Measurements from ENCODE around the gene COG4.

The COG4 gene

GRCh38 chr16:70520612-70521297 is 2.6 kb downstream of the COG4 start:
- peak overlapping the region; percentile 99 for H3K27ac Mint-ChIP-seq
- DNase-seq = no peak
- H3K9me3 Mint-ChIP-seq = no peaks in the 10 kb centered on the region

GRCh38 chr16:70512456-70512855 is 10.9 kb downstream of the COG4 start:
- no peak for DNase-seq
- peaks cover 12% of the 10 kb centered on the region for H3K4me1 Mint-ChIP-seq
- H3K9me3 Mint-ChIP-seq = no peaks in the 10 kb centered on the region
- no peak overlapping the region for H3K4me3 Mint-ChIP-seq
- no peak overlapping the region for H3K27ac Mint-ChIP-seq
- H3K27me3 Mint-ChIP-seq = no peaks in the 10 kb centered on the region
- H3K36me3 Mint-ChIP-seq = peaks cover 48% of the 10 kb centered on the region
- CTCF ChIA-PET = no interaction called here

More at GRCh38 chr16:70520612-70521297, 2.6 kb downstream of the COG4 start:
- H3K4me1 Mint-ChIP-seq = peaks cover 35% of the 10 kb centered on the region
- no peaks in the 10 kb centered on the region for H3K27me3 Mint-ChIP-seq
- CTCF ChIA-PET = no interaction called here
- H3K36me3 Mint-ChIP-seq = peaks cover 53% of the 10 kb centered on the region
- peak overlapping the region; percentile 99 for H3K4me3 Mint-ChIP-seq

DNA sequence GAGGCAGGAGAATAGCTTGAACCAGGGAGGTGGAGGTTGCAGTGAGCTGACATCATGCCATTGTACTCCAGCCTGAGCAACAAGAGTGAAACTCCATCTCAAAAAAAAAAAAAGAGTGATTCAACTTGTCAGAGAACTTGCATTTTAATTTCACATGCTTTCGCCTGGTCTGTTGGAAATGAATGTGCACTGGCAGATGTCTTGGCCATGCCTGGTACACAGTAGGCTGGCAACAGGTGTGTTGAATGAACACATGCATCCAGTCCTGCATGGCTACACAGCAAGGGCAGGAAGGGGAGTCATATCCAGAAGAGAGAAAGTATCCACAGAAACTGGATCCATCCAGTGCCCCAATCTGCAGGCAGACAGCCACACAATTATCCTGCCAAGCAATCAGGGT is 11.5 kb downstream of the COG4 start:
- H3K4me3 Mint-ChIP-seq = no peak overlapping the region
- peaks cover 12% of the 10 kb centered on the region for H3K4me1 Mint-ChIP-seq
- peaks cover 46% of the 10 kb centered on the region for H3K36me3 Mint-ChIP-seq
- no peak for DNase-seq
- H3K9me3 Mint-ChIP-seq = no peaks in the 10 kb centered on the region
- CTCF ChIA-PET = no interaction called here
- H3K27me3 Mint-ChIP-seq = no peaks in the 10 kb centered on the region
- no peak overlapping the region for H3K27ac Mint-ChIP-seq

- H3K9me3 Mint-ChIP-seq = no peaks in the 10 kb centered on the region
Measured at GRCh38 chr16:70510216-70510615, 13.1 kb downstream of the COG4 start.

DNA sequence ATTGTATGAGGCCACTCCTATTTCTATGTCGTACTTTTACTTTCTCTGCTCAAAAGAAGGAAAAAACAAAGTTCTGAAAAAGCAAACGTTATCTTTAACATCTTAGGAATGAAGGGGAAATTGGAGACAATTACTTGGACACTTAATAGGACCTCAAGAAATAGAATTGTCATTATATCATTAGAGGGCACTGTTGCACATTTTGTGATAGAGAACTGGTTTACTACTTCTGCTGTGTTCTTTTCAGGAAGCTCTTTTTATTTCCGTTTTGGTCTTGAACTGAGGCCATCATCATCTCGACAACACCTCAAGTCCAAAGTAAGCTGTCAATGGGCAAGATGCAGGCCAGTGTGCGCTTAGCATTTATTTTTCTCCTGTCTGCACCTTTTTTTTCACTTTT is 14.6 kb downstream of the COG4 start:
- H3K27me3 Mint-ChIP-seq = no peaks in the 10 kb centered on the region
- CTCF ChIA-PET = interaction anchor here (0.6 to 2.0 kb wide), 17 partner anchors 10 to 263 kb away, joined by 3 to 11 read pairs (median 4); partner anchors contain the start of gene COG4
- peaks cover 44% of the 10 kb centered on the region for H3K36me3 Mint-ChIP-seq
- H3K4me1 Mint-ChIP-seq = peaks cover 12% of the 10 kb centered on the region
- no peak for DNase-seq
- no peak overlapping the region for H3K4me3 Mint-ChIP-seq
- H3K9me3 Mint-ChIP-seq = no peaks in the 10 kb centered on the region
- peak overlapping the region; percentile 74 for H3K27ac Mint-ChIP-seq

More at GRCh38 chr16:70510216-70510615, 13.1 kb downstream of the COG4 start:
- Mint-ChIP-seq H3K36me3 (peaks cover 40% of the 10 kb centered on the region), H3K27ac (no peak overlapping the region), H3K27me3 (no peaks in the 10 kb centered on the region), H3K4me3 (no peak overlapping the region), H3K4me1 (peaks cover 12% of the 10 kb centered on the region)
- CTCF ChIA-PET = interaction anchor here (0.6 to 2.0 kb wide), 2 partner anchors 16 to 121 kb away, joined by 3 to 7 read pairs; no protein-coding TSS in a partner anchor
- DNase-seq = no peak

GRCh38 chr16:70496513-70496912 is 26.8 kb downstream of the COG4 start:
- Mint-ChIP-seq H3K9me3 (no peaks in the 10 kb centered on the region), H3K4me3 (no peak overlapping the region), H3K27ac (no peak overlapping the region), H3K4me1 (peaks cover 14% of the 10 kb centered on the region), H3K27me3 (no peaks in the 10 kb centered on the region), H3K36me3 (peaks cover 56% of the 10 kb centered on the region)
- CTCF ChIA-PET = interaction anchor here (0.5 to 1.5 kb wide), 4 partner anchors 9 to 132 kb away, joined by 3 to 4 read pairs (median 3); no protein-coding TSS in a partner anchor
- no peak for DNase-seq

DNA sequence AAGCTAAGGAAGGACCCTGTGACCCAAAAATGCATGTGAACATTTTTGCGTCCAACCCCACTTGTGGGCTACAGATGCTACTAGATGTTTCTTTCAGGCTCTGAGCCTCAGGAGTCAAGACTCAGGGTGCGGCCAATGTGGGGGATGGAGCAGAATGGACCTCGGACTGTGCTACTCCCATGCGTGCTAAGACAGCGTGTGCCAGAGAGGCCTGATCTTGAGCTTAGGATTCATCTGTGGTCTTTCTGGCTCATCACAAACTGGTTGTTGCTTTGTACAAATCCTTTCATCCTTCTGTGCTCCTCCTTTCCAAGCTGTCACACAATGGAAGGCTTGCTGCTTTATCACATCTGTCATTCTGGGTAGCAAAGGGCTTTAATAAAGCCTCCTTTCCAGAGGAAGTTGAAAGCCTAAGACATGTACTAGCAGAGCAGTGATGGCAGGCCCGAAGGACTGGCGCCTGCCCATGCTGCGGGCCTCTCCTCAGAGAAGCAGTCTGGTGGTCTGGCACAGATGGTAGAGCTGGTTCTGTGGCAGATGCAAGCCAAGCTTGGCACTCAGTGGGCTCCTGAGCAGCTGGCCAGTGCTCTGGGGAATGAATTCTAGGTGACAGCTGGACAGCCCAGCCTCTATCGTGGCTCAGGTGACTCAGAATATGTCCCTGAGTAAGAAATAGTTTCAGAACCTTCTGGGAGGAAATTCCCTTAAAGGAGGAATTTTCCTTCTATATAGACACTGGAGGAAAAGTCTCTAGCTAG is 27.8 kb downstream of the COG4 start:
- no peak overlapping the region for H3K4me3 Mint-ChIP-seq
- no peak for DNase-seq
- H3K27ac Mint-ChIP-seq = no peak overlapping the region
- H3K36me3 Mint-ChIP-seq = peaks cover 51% of the 10 kb centered on the region
- H3K4me1 Mint-ChIP-seq = peaks cover 14% of the 10 kb centered on the region
- CTCF ChIA-PET = interaction anchor here (0.5 to 1.5 kb wide), 2 partner anchors 8 to 131 kb away, joined by 3 to 4 read pairs; no protein-coding TSS in a partner anchor
- H3K9me3 Mint-ChIP-seq = no peaks in the 10 kb centered on the region
- no peaks in the 10 kb centered on the region for H3K27me3 Mint-ChIP-seq

- CTCF ChIA-PET = no interaction called here
- H3K27ac Mint-ChIP-seq = peak overlapping the region; percentile 81
- peaks cover 14% of the 10 kb centered on the region for H3K4me1 Mint-ChIP-seq
- H3K4me3 Mint-ChIP-seq = no peak overlapping the region
- peaks cover 54% of the 10 kb centered on the region for H3K36me3 Mint-ChIP-seq
- no peaks in the 10 kb centered on the region for H3K27me3 Mint-ChIP-seq
- no peaks in the 10 kb centered on the region for H3K9me3 Mint-ChIP-seq
- no peak for DNase-seq
Measured at GRCh38 chr16:70494777-70495176, 28.6 kb downstream of the COG4 start.

DNA sequence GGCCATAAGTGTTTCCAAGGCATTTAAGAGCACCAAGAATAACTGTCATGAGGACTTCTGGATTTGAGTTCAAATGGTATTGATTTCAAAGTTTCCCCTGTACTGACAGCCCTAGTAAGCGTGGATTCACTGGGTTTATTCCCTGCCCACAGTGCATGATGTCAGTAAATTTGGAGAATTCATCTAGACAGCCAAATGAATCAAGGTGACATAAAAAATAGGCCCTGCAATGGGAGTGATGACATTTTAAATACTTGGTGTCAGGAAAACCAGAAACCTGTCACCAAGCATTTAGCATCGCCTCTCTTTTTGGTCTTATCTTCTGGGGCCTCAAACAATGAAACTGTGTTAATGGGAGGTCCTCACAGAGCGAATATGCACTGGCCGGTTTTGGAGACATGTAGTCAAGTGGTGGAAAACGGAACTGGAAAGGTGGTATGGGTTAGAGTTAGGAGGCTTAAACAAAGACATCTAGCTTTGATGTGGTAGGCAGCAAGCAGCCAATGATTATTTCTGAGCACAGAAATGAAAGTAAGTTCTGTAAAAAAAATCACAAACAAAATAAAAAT is 29.1 kb downstream of the COG4 start:
- DNase-seq = no peak
- Mint-ChIP-seq H3K27ac (peak overlapping the region; percentile 81), H3K4me3 (no peak overlapping the region), H3K27me3 (no peaks in the 10 kb centered on the region), H3K9me3 (no peaks in the 10 kb centered on the region), H3K4me1 (peaks cover 14% of the 10 kb centered on the region), H3K36me3 (peaks cover 56% of the 10 kb centered on the region)
- CTCF ChIA-PET = interaction anchor here (0.6 kb wide), 1 partner anchor 15 kb away, joined by 3 read pairs; no protein-coding TSS in a partner anchor

GRCh38 chr16:70493802-70494201 is 29.6 kb downstream of the COG4 start:
- CTCF ChIA-PET = interaction anchor here (0.6 kb wide), 1 partner anchor 15 kb away, joined by 3 read pairs; no protein-coding TSS in a partner anchor
- Mint-ChIP-seq H3K36me3 (peaks cover 54% of the 10 kb centered on the region), H3K27me3 (no peaks in the 10 kb centered on the region), H3K9me3 (no peaks in the 10 kb centered on the region), H3K4me1 (peaks cover 14% of the 10 kb centered on the region), H3K27ac (peak overlapping the region; percentile 20), H3K4me3 (no peak overlapping the region)
- DNase-seq = no peak

- H3K27me3 Mint-ChIP-seq = no peaks in the 10 kb centered on the region
- no peak for DNase-seq
- H3K36me3 Mint-ChIP-seq = peaks cover 34% of the 10 kb centered on the region
- H3K4me1 Mint-ChIP-seq = peaks cover 14% of the 10 kb centered on the region
- no peaks in the 10 kb centered on the region for H3K9me3 Mint-ChIP-seq
- CTCF ChIA-PET = interaction anchor here (0.7 kb wide), 1 partner anchor 19 kb away, joined by 3 read pairs; no protein-coding TSS in a partner anchor
- H3K4me3 Mint-ChIP-seq = no peak overlapping the region
- no peak overlapping the region for H3K27ac Mint-ChIP-seq
Measured at GRCh38 chr16:70490261-70490660, 33.1 kb downstream of the COG4 start.

- Mint-ChIP-seq H3K36me3 (peaks cover 20% of the 10 kb centered on the region), H3K27me3 (no peaks in the 10 kb centered on the region), H3K27ac (no peak overlapping the region), H3K4me3 (no peak overlapping the region), H3K4me1 (no peaks in the 10 kb centered on the region), H3K9me3 (no peaks in the 10 kb centered on the region)
- CTCF ChIA-PET = interaction anchor here (0.6 to 0.7 kb wide), 2 partner anchors 12 to 832 kb away, joined by 3 read pairs; no protein-coding TSS in a partner anchor
- no peak for DNase-seq
Measured at GRCh38 chr16:70484867-70485266, 38.5 kb downstream of the COG4 start.

DNA sequence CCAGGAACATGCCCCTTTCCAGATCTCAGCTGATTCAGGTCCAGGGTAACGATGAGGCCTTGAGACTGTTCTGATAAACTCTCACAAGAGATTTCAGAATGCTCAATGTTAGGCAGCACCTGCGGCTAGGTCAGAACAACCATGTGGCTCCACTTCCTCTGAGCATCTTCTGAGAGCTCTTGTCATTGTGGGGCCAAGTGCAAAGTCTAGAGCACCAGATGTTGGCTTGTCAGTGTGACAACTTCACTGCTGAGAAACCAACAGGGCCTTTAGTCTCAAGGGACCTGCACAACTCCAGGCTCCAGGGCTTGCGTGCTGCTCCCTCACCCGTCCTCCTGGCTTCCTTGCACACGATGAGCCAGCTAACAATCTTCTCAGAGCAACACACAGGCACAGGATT is 39.9 kb downstream of the COG4 start:
- Mint-ChIP-seq H3K4me1 (peaks cover 3% of the 10 kb centered on the region), H3K36me3 (peaks cover 25% of the 10 kb centered on the region), H3K4me3 (no peak overlapping the region), H3K27ac (no peak overlapping the region), H3K27me3 (no peaks in the 10 kb centered on the region), H3K9me3 (no peaks in the 10 kb centered on the region)
- CTCF ChIA-PET = interaction anchor here (0.6 to 0.8 kb wide), 2 partner anchors 14 to 110 kb away, joined by 3 read pairs; no protein-coding TSS in a partner anchor
- no peak for DNase-seq

- no peaks in the 10 kb centered on the region for H3K9me3 Mint-ChIP-seq
- H3K27me3 Mint-ChIP-seq = no peaks in the 10 kb centered on the region
- H3K4me1 Mint-ChIP-seq = peaks cover 7% of the 10 kb centered on the region
- peaks cover 28% of the 10 kb centered on the region for H3K36me3 Mint-ChIP-seq
- DNase-seq = no peak
- H3K27ac Mint-ChIP-seq = no peak overlapping the region
- CTCF ChIA-PET = no interaction called here
- H3K4me3 Mint-ChIP-seq = no peak overlapping the region
Measured at GRCh38 chr16:70482624-70483023, 40.7 kb downstream of the COG4 start.

All from activated naive CD4-positive, alpha-beta T cell treated with anti-CD3 and anti-CD28 coated beads, Interleukin-2, amount 10 ng/mL, durations not matched to agents 7 days and 5 days (primary cell).